B cell (primary cell): ENCODE results near the gene PUDP. TPM values are rescaled to one million over a fixed set of nuclear protein-coding genes. Genes with fewer than 3 reads are reported as not detected.
"Not testable (repeated sequence)": the region's sequence is repeated elsewhere in the genome, so short reads cannot be mapped to it uniquely, and the experiment has no call there.

Experiments
- ATAC-seq: fragments of 200-7000 bp; cut with Tn5 transposase; one replicate; pipeline ENCODE4 v1.10.0; 2021; ENCODE audit warnings: low read depth, mild to moderate bottlenecking, moderate number of reproducible peaks, moderate library complexity
- CTCF ChIA-PET: fragments of 350-600 bp; sonication (Branson Sonifier 250); formaldehyde crosslinking; loops from one replicate; lab custom pipeline; 2021; ENCODE audit warnings: antibody characterized with exemption, inconsistent platforms; lab: Charles Lee
- POLR2A ChIA-PET: fragments of 350-600 bp; sonication (Branson Sonifier 250); formaldehyde crosslinking; loops from one replicate; lab custom pipeline; 2021; ENCODE audit warnings: antibody characterized with exemption; lab: Charles Lee
- DNase-seq: peaks from one replicate; pipeline ENCODE4 v3.0.0; 2013
- H2AFZ ChIP-seq: 2 replicates; pipeline ENCODE4 v1.6.1; 2012; ENCODE audit warnings: mild to moderate bottlenecking, low read depth, low read length; ENCODE audit not compliant: insufficient read depth, poor library complexity, severe bottlenecking
- H3K27ac ChIP-seq, 2 donors: 1 replicate in 1 of 2; 2 replicates in 1 of 2; pipeline ENCODE4 v1.5.1; 2012 to 2013; ENCODE audit warnings: low read length in 2 of 2, mild to moderate bottlenecking in 2 of 2, moderate library complexity in 1 of 2
- H3K27me3 ChIP-seq, 4 experiments: fragments of 200-600 bp in 1 of 4; sonication (generic) in 1 of 4; replicated peaks in 1 of 4; 1 replicate in 2 of 4; 2 replicates in 2 of 4; pipeline versions ENCODE4 v1.6.1 to v1.7.0; 2013 to 2016; ENCODE audit warnings: low read length in 3 of 4, mild to moderate bottlenecking in 2 of 4, mixed read lengths in 1 of 4, moderate library complexity in 1 of 4; ENCODE audit not compliant: insufficient read depth in 4 of 4, control insufficient read depth in 3 of 4; ENCODE audit errors: control extremely low read depth in 1 of 4
- H3K36me3 ChIP-seq, 2 experiments: replicated peaks in 1 of 2; 1 replicate in 1 of 2; 2 replicates in 1 of 2; pipeline versions ENCODE4 v1.6.1 to v1.7.1; 2013; ENCODE audit warnings: low read length in 1 of 2; ENCODE audit not compliant: insufficient read depth in 2 of 2, control insufficient read depth in 1 of 2; ENCODE audit errors: control extremely low read depth in 1 of 2, extremely low read depth in 1 of 2
- H3K4me1 ChIP-seq, 2 donors: fragments of 200-600 bp in 1 of 2; sonication (generic) in 1 of 2; 1 replicate in 1 of 2; 2 replicates in 1 of 2; pipeline versions ENCODE4 v1.5.1 to v1.6.1; 2013 to 2017; ENCODE audit warnings: low read length in 2 of 2; ENCODE audit not compliant: control insufficient read depth in 2 of 2, insufficient read depth in 2 of 2
- H3K4me2 ChIP-seq: replicated peaks from 2 replicates; pipeline ENCODE3; 2012; ENCODE audit warnings: mild to moderate bottlenecking, low read depth, low read length; ENCODE audit not compliant: poor library complexity, severe bottlenecking
- H3K4me3 ChIP-seq, 5 experiments: fragments of 200-600 bp in 1 of 5; sonication (generic) in 1 of 5; 1 replicate in 3 of 5; 2 replicates in 2 of 5; pipeline versions ENCODE4 v1.5.1 to v1.7.0; 2011 to 2016; ENCODE audit warnings: low read length in 4 of 5, mild to moderate bottlenecking in 4 of 5, low read depth in 2 of 5, control low read depth in 1 of 5, moderate library complexity in 1 of 5; ENCODE audit not compliant: insufficient read depth in 1 of 5; ENCODE audit errors: control extremely low read depth in 1 of 5, extremely low read depth in 1 of 5
- H3K79me2 ChIP-seq: fragments of 200-600 bp; sonication (generic); one replicate; pipeline ENCODE4 v1.6.0; 2016; ENCODE audit warnings: low read length; ENCODE audit not compliant: control insufficient read depth, insufficient read depth
- H3K9ac ChIP-seq: fragments of 200-600 bp; sonication (generic); 2 replicates; pipeline ENCODE4 v1.6.1; 2017; ENCODE audit warnings: mild to moderate bottlenecking, low read length, moderate library complexity
- H3K9me3 ChIP-seq, 3 donors: one replicate each; pipeline versions ENCODE4 v1.6.1 to v1.7.1; 2013; ENCODE audit warnings: low read length in 2 of 3; ENCODE audit not compliant: control insufficient read depth in 2 of 3, insufficient read depth in 1 of 3; ENCODE audit errors: control extremely low read depth in 1 of 3
- H4K20me1 ChIP-seq: 2 replicates; pipeline ENCODE4 v1.6.0; 2012; ENCODE audit warnings: mild to moderate bottlenecking, low read length; ENCODE audit not compliant: insufficient read depth, control insufficient read depth, poor library complexity, severe bottlenecking
- H3K27ac Mint-ChIP-seq: one replicate; pipeline ENCODE4 v1.8.0; 2021; ENCODE audit warnings: mixed read lengths
- H3K27me3 Mint-ChIP-seq: one replicate; pipeline ENCODE4 v1.8.0; 2021; ENCODE audit warnings: mixed read lengths
- H3K4me1 Mint-ChIP-seq: one replicate; pipeline ENCODE4 v1.8.0; 2021; ENCODE audit warnings: mixed read lengths
- H3K4me3 Mint-ChIP-seq: one replicate; pipeline ENCODE4 v1.8.0; 2021; ENCODE audit warnings: mixed read lengths
- H3K9me3 Mint-ChIP-seq: one replicate; pipeline ENCODE4 v1.8.0; 2022; ENCODE audit warnings: mixed read lengths; ENCODE audit not compliant: insufficient read depth
- EZH2 ChIP-seq: IDR thresholded peaks from 2 replicates; pipeline ENCODE4 v1.6.1; 2012; ENCODE audit warnings: borderline replicate concordance, low read depth, mild to moderate bottlenecking, moderate library complexity, low read length; ENCODE audit not compliant: insufficient read depth, poor library complexity, severe bottlenecking
- WGBS: methylation state at CpG from one replicate; pipeline ENCODE4 v1.1.5; 2013; ENCODE audit warnings: missing lambda C conversion rate; ENCODE audit not compliant: insufficient coverage; 5-methylcytosine and 5-hydroxymethylcytosine counted together
- intact Hi-C: fragments of 100-400 bp; cut with micrococcal nuclease; formaldehyde crosslinking; loops from one replicate; pipeline ENCODE4 v1.10.0; 2022
- polyA plus RNA-seq: library from polyadenylated mRNA; depleted of rRNA; stranded (reverse); fragments of >200 nt; gene quantifications from 2 replicates; pipeline ENCODE4 v1.2.3, GENCODE V29; 2012
- total RNA-seq, 2 donors: library from RNA; stranded (reverse); fragments of 120-200 nt in 1 of 2; gene quantifications; 1 replicate in 1 of 2; 2 replicates in 1 of 2; pipeline versions ENCODE4 v1.2.3 to v1.2.4, GENCODE V29; 2013 to 2022
- TF ChIP-seq, protein P1 (sequence below): fragments of 200-600 bp; IDR thresholded peaks from one replicate; pipeline ENCODE4 v1.8.0; 2022; ENCODE audit warnings: antibody characterized with exemption, mild to moderate bottlenecking

Gene PUDP
- total and polyA plus RNA-seq, 2 donors (not counting 1 experiment from before 2014, with no cell fraction given): 12.8 to 14.1 TPM

- no CpG with 5 or more reads among the region's 4 CpGs for WGBS
- H3K27me3 Mint-ChIP-seq: no peaks in the 10 kb centered on the region
- Histone ChIP-seq H3K4me3 (no peak overlapping the region), H3K4me1 (no peaks in the 10 kb centered on the region), H3K4me2 (no peak overlapping the region), H3K27ac (no peak overlapping the region), H3K9me3 (no peaks in the 10 kb centered on the region), H3K27me3 (no peaks in the 10 kb centered on the region), H3K36me3 (no peaks in the 10 kb centered on the region), H4K20me1 (no peaks in the 10 kb centered on the region), H3K79me2 (no peaks in the 10 kb centered on the region), H2AFZ (no peak overlapping the region), H3K9ac (no peak overlapping the region)
- H3K4me1 Mint-ChIP-seq: peaks cover 17% of the 10 kb centered on the region
- ATAC-seq (no peak), DNase-seq (no peak)
- no peak for TF ChIP-seq EZH2
- TF ChIP-seq, protein P1, sequence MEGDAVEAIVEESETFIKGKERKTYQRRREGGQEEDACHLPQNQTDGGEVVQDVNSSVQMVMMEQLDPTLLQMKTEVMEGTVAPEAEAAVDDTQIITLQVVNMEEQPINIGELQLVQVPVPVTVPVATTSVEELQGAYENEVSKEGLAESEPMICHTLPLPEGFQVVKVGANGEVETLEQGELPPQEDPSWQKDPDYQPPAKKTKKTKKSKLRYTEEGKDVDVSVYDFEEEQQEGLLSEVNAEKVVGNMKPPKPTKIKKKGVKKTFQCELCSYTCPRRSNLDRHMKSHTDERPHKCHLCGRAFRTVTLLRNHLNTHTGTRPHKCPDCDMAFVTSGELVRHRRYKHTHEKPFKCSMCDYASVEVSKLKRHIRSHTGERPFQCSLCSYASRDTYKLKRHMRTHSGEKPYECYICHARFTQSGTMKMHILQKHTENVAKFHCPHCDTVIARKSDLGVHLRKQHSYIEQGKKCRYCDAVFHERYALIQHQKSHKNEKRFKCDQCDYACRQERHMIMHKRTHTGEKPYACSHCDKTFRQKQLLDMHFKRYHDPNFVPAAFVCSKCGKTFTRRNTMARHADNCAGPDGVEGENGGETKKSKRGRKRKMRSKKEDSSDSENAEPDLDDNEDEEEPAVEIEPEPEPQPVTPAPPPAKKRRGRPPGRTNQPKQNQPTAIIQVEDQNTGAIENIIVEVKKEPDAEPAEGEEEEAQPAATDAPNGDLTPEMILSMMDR: no peak
- peak overlapping the region; percentile 21 for H3K27ac Mint-ChIP-seq
- CTCF ChIA-PET: no interaction called here
- intact Hi-C loops: no loop called here
- H3K9me3 Mint-ChIP-seq: no peaks in the 10 kb centered on the region
- POLR2A ChIA-PET: no interaction called here
- no peak overlapping the region for H3K4me3 Mint-ChIP-seq
Observed at GRCh38 chrX:7045238-7045955, 102.6 kb downstream of the PUDP start.

- H3K9me3 Mint-ChIP-seq, DNase-seq, H3K4me1 ChIP-seq, H3K27ac ChIP-seq, H3K9me3 ChIP-seq, H4K20me1 ChIP-seq, H3K4me2 ChIP-seq, H3K4me3 ChIP-seq, H3K9ac ChIP-seq, H3K36me3 ChIP-seq, H3K27me3 Mint-ChIP-seq, H2AFZ ChIP-seq, H3K27me3 ChIP-seq, H3K4me3 Mint-ChIP-seq, intact Hi-C loops, POLR2A ChIA-PET, CTCF ChIA-PET, ATAC-seq, H3K79me2 ChIP-seq, H3K27ac Mint-ChIP-seq: not testable (repeated sequence)
- H3K4me1 Mint-ChIP-seq: peaks cover 17% of the 10 kb centered on the region
- no CpG with 5 or more reads among the region's 3 CpGs for WGBS
Observed at GRCh38 chrX:7043796-7044433, 104.0 kb downstream of the PUDP start.
